ENCODE results near the gene KCNA3.

KCNA3 gene

GRCh38 chr1:110690709-110691365 lies 16.1 kb upstream of the KCNA3 start:
- TF ChIP-seq, protein P1, sequence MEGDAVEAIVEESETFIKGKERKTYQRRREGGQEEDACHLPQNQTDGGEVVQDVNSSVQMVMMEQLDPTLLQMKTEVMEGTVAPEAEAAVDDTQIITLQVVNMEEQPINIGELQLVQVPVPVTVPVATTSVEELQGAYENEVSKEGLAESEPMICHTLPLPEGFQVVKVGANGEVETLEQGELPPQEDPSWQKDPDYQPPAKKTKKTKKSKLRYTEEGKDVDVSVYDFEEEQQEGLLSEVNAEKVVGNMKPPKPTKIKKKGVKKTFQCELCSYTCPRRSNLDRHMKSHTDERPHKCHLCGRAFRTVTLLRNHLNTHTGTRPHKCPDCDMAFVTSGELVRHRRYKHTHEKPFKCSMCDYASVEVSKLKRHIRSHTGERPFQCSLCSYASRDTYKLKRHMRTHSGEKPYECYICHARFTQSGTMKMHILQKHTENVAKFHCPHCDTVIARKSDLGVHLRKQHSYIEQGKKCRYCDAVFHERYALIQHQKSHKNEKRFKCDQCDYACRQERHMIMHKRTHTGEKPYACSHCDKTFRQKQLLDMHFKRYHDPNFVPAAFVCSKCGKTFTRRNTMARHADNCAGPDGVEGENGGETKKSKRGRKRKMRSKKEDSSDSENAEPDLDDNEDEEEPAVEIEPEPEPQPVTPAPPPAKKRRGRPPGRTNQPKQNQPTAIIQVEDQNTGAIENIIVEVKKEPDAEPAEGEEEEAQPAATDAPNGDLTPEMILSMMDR (IDR thresholded peaks at IDR 0.05): no peak

GRCh38 chr1:110689868-110690267 lies 15.1 kb upstream of the KCNA3 start:
- TF ChIP-seq, protein P1 (IDR thresholded peaks at IDR 0.05): no peak

- TF ChIP-seq, protein P1 (IDR thresholded peaks at IDR 0.05): no peak
These were observed 13.8 kb upstream of the KCNA3 start for GRCh38 chr1:110688514-110688913.

DNA sequence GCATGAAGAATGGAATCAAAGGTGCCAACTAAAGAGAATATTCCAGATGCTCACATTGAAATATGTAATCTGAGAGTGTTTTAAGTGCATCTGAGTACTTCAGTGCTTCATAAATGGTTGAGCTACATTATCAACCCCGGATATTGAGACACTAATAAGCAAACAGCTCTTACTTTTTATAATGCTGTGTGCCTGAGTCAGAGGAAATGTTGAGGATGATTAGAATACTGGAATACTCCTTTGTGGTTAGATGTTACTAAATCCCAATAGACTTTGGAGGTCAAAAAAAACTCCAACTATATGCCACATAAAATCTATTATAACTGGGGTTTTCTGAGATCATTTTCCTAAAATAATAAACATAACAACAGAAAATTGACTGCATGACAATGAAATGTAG lies 12.5 kb upstream of the KCNA3 start:
- TF ChIP-seq, protein P1 (IDR thresholded peaks at IDR 0.05): no peak

GRCh38 chr1:110686188-110686587 lies 11.4 kb upstream of the KCNA3 start:
- TF ChIP-seq, protein P1 (IDR thresholded peaks at IDR 0.05): no peak

DNA sequence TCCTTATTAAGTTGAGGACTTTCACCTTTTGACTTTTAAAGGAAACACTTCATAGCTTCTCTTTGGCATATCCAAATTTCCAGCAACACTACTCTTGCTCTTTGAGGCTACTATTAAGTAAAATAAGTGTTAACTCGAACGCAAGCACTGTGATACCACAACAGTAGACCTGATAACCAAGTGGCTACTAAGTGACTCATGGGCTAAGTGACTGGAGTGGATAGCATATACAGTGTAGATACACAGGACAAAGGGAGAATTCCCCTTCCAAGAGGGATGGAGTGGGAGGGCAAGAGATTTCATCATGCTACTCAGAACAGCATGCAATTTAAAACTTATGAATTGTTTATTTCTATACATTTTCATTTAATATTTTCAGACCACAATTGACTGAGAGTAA lies 9.8 kb upstream of the KCNA3 start:
- TF ChIP-seq, protein P1 (IDR thresholded peaks at IDR 0.05): no peak

DNA sequence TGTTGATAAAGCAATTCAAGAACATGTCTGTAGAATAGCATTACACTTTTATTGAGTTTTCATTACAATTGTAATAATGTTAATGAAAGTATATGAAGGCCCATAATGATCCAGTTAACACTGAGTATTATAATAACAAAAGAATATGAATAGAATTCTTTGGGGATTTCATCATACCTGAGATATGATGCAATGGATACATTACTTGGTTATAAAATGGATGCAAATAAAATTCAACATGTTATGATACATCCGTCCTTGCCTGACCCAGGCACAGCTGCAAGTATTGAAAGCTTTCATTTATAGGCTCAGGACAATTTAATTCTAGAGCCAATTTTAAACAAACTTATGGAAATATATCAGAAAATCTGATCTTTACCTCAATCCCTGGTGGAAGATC lies 8.2 kb upstream of the KCNA3 start:
- TF ChIP-seq, protein P1 (IDR thresholded peaks at IDR 0.05): no peak
